HG03354 (cell line): Measurements from ENCODE around the gene SLC27A2.
A peak's percentile ranks its signal among the peaks of the same experiment; 100 is the strongest.
"Not testable (repeated sequence)": the region's sequence is repeated elsewhere in the genome, so short reads cannot be mapped to it uniquely, and the experiment has no call there.

Experiments
- ATAC-seq: cut with Tn5 transposase; IDR thresholded peaks from one replicate; pipeline ENCODE4 v1.9.1; 2021; ENCODE audit warnings: mild to moderate bottlenecking; ENCODE audit not compliant: unreplicated experiment, poor library complexity, severe bottlenecking

SLC27A2 gene

GRCh38 chr15:50187997-50188396, 6.0 kb downstream of the SLC27A2 start:
- no peak for ATAC-seq

GRCh38 chr15:50188793-50189192, 6.8 kb downstream of the SLC27A2 start:
- ATAC-seq = not testable (repeated sequence)

- no peak for ATAC-seq
Measured at GRCh38 chr15:50189633-50190032, 7.6 kb downstream of the SLC27A2 start.

- peak; percentile 83 for ATAC-seq
Measured at GRCh38 chr15:50190166-50190570, 8.2 kb downstream of the SLC27A2 start.

- ATAC-seq = peak; percentile 75
Measured at GRCh38 chr15:50190723-50191122, 8.7 kb downstream of the SLC27A2 start.

GRCh38 chr15:50192164-50192563, 10.2 kb downstream of the SLC27A2 start:
- ATAC-seq = no peak

GRCh38 chr15:50192926-50193620, 11.1 kb downstream of the SLC27A2 start:
- no peak for ATAC-seq

GRCh38 chr15:50202003-50202402, 20.0 kb downstream of the SLC27A2 start:
- no peak for ATAC-seq

GRCh38 chr15:50206020-50206419, 24.0 kb downstream of the SLC27A2 start:
- ATAC-seq = no peak

- ATAC-seq = no peak
Measured at GRCh38 chr15:50209809-50210208, 27.8 kb downstream of the SLC27A2 start.

- ATAC-seq = no peak
Measured at GRCh38 chr15:50210462-50211157, 28.6 kb downstream of the SLC27A2 start.

- ATAC-seq = no peak
Measured at GRCh38 chr15:50218291-50218690, 36.3 kb downstream of the SLC27A2 start.

GRCh38 chr15:50218691-50219090, 36.7 kb downstream of the SLC27A2 start:
- no peak for ATAC-seq

- ATAC-seq = no peak
Measured at GRCh38 chr15:50219820-50220219, 37.8 kb downstream of the SLC27A2 start.

GRCh38 chr15:50222181-50222580, 40.2 kb downstream of the SLC27A2 start:
- ATAC-seq = no peak

GRCh38 chr15:50224606-50225005, 42.6 kb downstream of the SLC27A2 start:
- ATAC-seq = no peak

GRCh38 chr15:50225057-50225456, 43.1 kb downstream of the SLC27A2 start:
- ATAC-seq = no peak

- no peak for ATAC-seq
Measured at GRCh38 chr15:50225938-50226337, 43.9 kb downstream of the SLC27A2 start.

- no peak for ATAC-seq
Measured at GRCh38 chr15:50227076-50227475, 45.1 kb downstream of the SLC27A2 start.

- ATAC-seq = no peak
Measured at GRCh38 chr15:50228866-50229265, 46.9 kb downstream of the SLC27A2 start.

GRCh38 chr15:50229336-50229735, 47.3 kb downstream of the SLC27A2 start:
- no peak for ATAC-seq
